Gastroesophageal sphincter (tissue), 4 donors: ENCODE results near the gene GRID1. TPM values are rescaled to one million over a fixed set of nuclear protein-coding genes. Genes with fewer than 3 reads are reported as not detected.

Experiments used
- ATAC-seq: fragments of 150-250 bp; one replicate; pipeline ENCODE4 v1.9.1; 2016; ENCODE audit warnings: mild to moderate bottlenecking, moderate library complexity
- H3K27ac ChIP-seq, 4 donors: fragments of 200-600 bp; sonication (generic) in 3 of 4; 1 replicate in 3 of 4; 2 replicates in 1 of 4; pipeline ENCODE4 v1.5.1; 2016 to 2019
- H3K27me3 ChIP-seq: fragments of 200-600 bp; sonication (generic); one replicate; pipeline ENCODE4 v1.5.1; 2019
- H3K36me3 ChIP-seq, 2 donors: fragments of 200-600 bp; sonication (generic); one replicate each; pipeline ENCODE4 v1.5.1; 2019; ENCODE audit warnings: control low read depth in 1 of 2
- H3K4me1 ChIP-seq, 3 donors: fragments of 200-600 bp; sonication (generic); 1 replicate in 2 of 3; 2 replicates in 1 of 3; pipeline ENCODE4 v1.5.1; 2016 to 2019; ENCODE audit warnings: control low read depth in 2 of 3
- H3K4me3 ChIP-seq, 2 donors: fragments of 200-600 bp; sonication (generic); one replicate each; pipeline ENCODE4 v1.5.1; 2019; ENCODE audit warnings: mild to moderate bottlenecking in 1 of 2, moderate library complexity in 1 of 2
- H3K9me3 ChIP-seq, 3 donors: fragments of 200-600 bp; sonication (generic); one replicate each; pipeline ENCODE4 v1.5.1; 2017 to 2019; ENCODE audit warnings: control low read depth in 2 of 3
- CTCF ChIP-seq, 4 experiments: fragments of 200-600 bp in 2 of 4; fragments of 450-650 bp in 2 of 4; sonication (generic) in 1 of 4; IDR thresholded peaks; one replicate each; pipeline ENCODE4 v1.5.1; 2017 to 2019; ENCODE audit warnings: antibody characterized with exemption in 4 of 4, mild to moderate bottlenecking in 2 of 4, moderate library complexity in 2 of 4
- EP300 ChIP-seq: sonication (generic); formaldehyde crosslinking; IDR thresholded peaks from one replicate; pipeline ENCODE4 v1.6.1; 2017; ENCODE audit warnings: antibody characterized with exemption, mild to moderate bottlenecking
- POLR2A ChIP-seq, 2 donors: fragments of 450-650 bp; IDR thresholded peaks; one replicate each; pipeline ENCODE4 v1.6.1; 2017; ENCODE audit warnings: antibody characterized with exemption in 2 of 2, mild to moderate bottlenecking in 2 of 2, moderate library complexity in 1 of 2
- POLR2AphosphoS5 ChIP-seq: sonication (generic); formaldehyde crosslinking; IDR thresholded peaks from one replicate; pipeline ENCODE4 v1.6.1; 2017; ENCODE audit warnings: antibody characterized with exemption
- WGBS, 2 donors: methylation state at CpG; one replicate each; pipeline ENCODE4 v1.1.5; 2018; ENCODE audit warnings: low coverage in 1 of 2; 5-methylcytosine and 5-hydroxymethylcytosine counted together
- total RNA-seq, 4 donors: library from RNA; depleted of rRNA; stranded (reverse); fragments of >200 nt; gene quantifications; one replicate each; pipeline ENCODE4 v1.1.0, GENCODE V29; 2016

GRID1 gene
- total RNA-seq, 4 donors from 2014 or later, result 1.2 to 2.7 (median 1.7) TPM

- H3K4me1 ChIP-seq, result no peaks in the 10 kb centered on the region
- TF ChIP-seq EP300, result no peak
- TF ChIP-seq POLR2AphosphoS5, result no peak
- TF ChIP-seq POLR2A (IDR thresholded peaks at IDR 0.05), result no peak
- no peak for TF ChIP-seq CTCF (IDR thresholded peaks at IDR 0.05)
- H3K9me3 ChIP-seq, result no peaks in the 10 kb centered on the region
- H3K27ac ChIP-seq, result no peak overlapping the region
- ATAC-seq, result no peak
- WGBS, 2 donors, result 10 to 29% methylated on average over 2 to 4 of the region's 4 CpGs
- H3K36me3 ChIP-seq, result no peaks in the 10 kb centered on the region
- H3K4me3 ChIP-seq, result no peak overlapping the region
- H3K27me3 ChIP-seq, result no peaks in the 10 kb centered on the region
Observed at GRCh38 chr10:85649461-85649860, 717.1 kb downstream of the GRID1 start.

GRCh38 chr10:85648279-85648754 is 718.3 kb downstream of the GRID1 start:
- no peak for TF ChIP-seq CTCF (IDR thresholded peaks at IDR 0.05)
- TF ChIP-seq POLR2AphosphoS5, result no peak
- no peak for TF ChIP-seq POLR2A (IDR thresholded peaks at IDR 0.05)
- no peak for TF ChIP-seq EP300
- Histone ChIP-seq H3K27ac (peak overlapping the region in 1 of 4 donors; percentile 15), H3K4me1 (no peaks in the 10 kb centered on the region), H3K9me3 (no peaks in the 10 kb centered on the region), H3K36me3 (no peaks in the 10 kb centered on the region), H3K4me3 (no peak overlapping the region), H3K27me3 (no peaks in the 10 kb centered on the region)
- peak; percentile 62 for ATAC-seq
- WGBS, 2 donors, result 64 to 83% methylated on average over 6 of the region's 6 CpGs

- Histone ChIP-seq H3K4me1 (no peaks in the 10 kb centered on the region), H3K27ac (no peak overlapping the region), H3K4me3 (no peak overlapping the region), H3K27me3 (no peaks in the 10 kb centered on the region), H3K9me3 (no peaks in the 10 kb centered on the region), H3K36me3 (no peaks in the 10 kb centered on the region)
- 75 to 86% methylated on average over 5 of the region's 5 CpGs for WGBS, 2 donors
- TF ChIP-seq POLR2A (IDR thresholded peaks at IDR 0.05), result no peak
- ATAC-seq, result no peak
Observed at GRCh38 chr10:85647741-85648140, 718.9 kb downstream of the GRID1 start.

- Histone ChIP-seq H3K4me3 (no peak overlapping the region), H3K4me1 (no peaks in the 10 kb centered on the region), H3K27me3 (no peaks in the 10 kb centered on the region), H3K27ac (no peak overlapping the region), H3K36me3 (no peaks in the 10 kb centered on the region), H3K9me3 (no peaks in the 10 kb centered on the region)
- ATAC-seq, result no peak
- 81 to 82% methylated on average over 3 to 6 of the region's 7 CpGs for WGBS, 2 donors
- TF ChIP-seq POLR2AphosphoS5, result no peak
- TF ChIP-seq EP300, result no peak
- TF ChIP-seq POLR2A (IDR thresholded peaks at IDR 0.05), result no peak
- no peak for TF ChIP-seq CTCF (IDR thresholded peaks at IDR 0.05)
Observed at GRCh38 chr10:85645926-85646711, 720.5 kb downstream of the GRID1 start.

GRCh38 chr10:85645053-85645452 is 721.5 kb downstream of the GRID1 start:
- Histone ChIP-seq H3K27me3 (no peaks in the 10 kb centered on the region), H3K36me3 (no peaks in the 10 kb centered on the region), H3K27ac (no peak overlapping the region), H3K9me3 (no peaks in the 10 kb centered on the region), H3K4me3 (no peak overlapping the region), H3K4me1 (no peaks in the 10 kb centered on the region)
- no peak for ATAC-seq
- TF ChIP-seq POLR2AphosphoS5 (no peak), POLR2A (IDR thresholded peaks at IDR 0.05) (no peak), EP300 (no peak), CTCF (IDR thresholded peaks at IDR 0.05) (no peak)
- WGBS, 2 donors, result 35 to 39% methylated on average over 3 of the region's 3 CpGs
